CD1c-positive myeloid dendritic cell (primary cell): ENCODE data around the gene SPEG.

ENCODE experiments used
- DNase-seq: peaks from one replicate; pipeline ENCODE4 v3.0.0-alpha.2; 2016; ENCODE audit errors: extremely low spot score

Gene SPEG

DNA sequence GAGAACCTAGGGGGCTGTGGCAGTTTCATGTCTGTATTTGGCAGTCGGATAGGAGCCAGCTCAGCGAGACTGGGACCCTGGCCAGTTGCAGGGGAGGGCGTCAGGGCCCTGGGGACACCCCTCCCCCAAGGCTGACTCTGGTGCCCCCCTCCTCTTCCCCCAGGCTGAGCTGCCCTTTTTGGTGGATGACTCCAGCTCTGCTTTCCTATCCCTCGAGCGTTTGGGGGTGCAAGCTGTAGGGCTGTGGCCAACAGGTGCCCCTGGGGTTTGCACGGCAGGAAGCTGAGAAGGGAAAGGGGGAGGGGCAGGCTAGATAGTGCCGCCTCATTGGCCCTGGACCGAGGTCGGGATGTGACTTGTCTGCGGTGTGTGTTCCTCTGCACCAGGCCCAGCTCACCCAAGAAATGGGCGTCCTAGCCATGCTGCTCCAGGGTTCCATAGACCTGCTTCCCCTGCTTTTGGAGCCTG, 26.4 kb downstream of the SPEG start:
- no peak for DNase-seq

DNA sequence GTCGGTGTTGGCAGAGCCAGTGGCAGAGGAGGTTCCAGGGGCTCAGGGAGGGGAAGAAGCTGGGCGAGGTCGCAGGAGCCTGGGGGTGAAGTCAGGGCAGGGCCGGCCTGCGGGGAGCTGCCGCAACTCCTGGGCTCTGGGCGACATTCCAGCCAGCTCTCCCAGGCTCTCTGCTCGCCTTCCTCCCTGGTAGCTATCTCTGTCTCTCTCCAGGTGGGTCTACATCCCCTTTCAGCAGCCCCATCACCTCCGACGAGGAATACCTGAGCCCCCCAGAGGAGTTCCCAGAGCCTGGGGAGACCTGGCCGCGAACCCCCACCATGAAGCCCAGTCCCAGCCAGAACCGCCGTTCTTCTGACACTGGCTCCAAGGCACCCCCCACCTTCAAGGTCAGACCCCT, 27.0 kb downstream of the SPEG start:
- no peak for DNase-seq

DNA sequence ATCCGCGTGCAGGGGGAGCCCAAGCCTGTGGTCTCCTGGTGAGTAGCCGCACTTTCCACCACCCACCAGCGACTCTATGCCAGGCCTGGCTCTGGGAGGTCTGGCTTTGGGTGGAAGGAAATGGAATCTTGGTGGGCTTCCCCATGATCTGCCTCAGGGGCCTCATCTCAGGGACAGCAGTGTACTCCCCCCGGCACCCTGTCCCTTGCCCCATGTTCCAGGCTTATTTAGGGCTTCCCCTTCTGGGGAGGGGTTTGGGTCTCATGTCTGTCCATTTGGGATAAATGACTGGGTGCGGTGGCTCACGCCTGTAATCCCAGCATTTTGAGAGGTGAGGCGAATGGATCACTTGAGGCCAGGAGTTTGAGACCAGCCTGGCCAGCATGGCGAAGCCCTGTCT, 27.7 kb downstream of the SPEG start:
- no peak for DNase-seq

DNA sequence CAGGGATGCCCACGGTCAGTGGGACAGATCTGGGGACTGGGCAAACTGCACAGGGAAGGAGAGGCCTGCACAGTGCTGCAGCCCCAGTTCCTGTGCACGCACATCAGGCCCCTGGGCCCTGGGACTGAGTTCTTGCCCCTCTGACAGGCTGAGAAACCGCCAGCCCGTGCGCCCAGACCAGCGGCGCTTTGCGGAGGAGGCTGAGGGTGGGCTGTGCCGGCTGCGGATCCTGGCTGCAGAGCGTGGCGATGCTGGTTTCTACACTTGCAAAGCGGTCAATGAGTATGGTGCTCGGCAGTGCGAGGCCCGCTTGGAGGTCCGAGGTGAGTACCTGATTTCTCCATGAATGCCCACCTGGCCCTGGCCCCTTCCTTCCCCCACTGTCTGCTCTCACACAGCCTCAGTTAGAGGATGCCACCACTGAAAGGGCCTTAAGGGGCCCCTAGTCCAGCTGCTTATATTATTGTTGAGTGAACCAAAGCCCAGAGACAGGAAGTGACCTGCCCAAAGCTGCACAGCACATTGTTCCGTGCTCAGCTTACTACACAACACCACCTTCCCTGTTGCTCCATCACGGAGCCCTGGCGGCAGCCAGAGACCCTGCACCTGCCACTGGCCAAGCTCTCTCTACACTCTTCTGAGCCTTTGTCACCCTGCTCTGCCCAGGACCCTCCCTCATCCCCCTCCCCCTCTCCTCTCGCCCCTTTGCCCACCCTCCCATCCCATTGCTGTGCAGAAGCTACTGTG, 29.8 kb downstream of the SPEG start:
- no peak for DNase-seq

DNA sequence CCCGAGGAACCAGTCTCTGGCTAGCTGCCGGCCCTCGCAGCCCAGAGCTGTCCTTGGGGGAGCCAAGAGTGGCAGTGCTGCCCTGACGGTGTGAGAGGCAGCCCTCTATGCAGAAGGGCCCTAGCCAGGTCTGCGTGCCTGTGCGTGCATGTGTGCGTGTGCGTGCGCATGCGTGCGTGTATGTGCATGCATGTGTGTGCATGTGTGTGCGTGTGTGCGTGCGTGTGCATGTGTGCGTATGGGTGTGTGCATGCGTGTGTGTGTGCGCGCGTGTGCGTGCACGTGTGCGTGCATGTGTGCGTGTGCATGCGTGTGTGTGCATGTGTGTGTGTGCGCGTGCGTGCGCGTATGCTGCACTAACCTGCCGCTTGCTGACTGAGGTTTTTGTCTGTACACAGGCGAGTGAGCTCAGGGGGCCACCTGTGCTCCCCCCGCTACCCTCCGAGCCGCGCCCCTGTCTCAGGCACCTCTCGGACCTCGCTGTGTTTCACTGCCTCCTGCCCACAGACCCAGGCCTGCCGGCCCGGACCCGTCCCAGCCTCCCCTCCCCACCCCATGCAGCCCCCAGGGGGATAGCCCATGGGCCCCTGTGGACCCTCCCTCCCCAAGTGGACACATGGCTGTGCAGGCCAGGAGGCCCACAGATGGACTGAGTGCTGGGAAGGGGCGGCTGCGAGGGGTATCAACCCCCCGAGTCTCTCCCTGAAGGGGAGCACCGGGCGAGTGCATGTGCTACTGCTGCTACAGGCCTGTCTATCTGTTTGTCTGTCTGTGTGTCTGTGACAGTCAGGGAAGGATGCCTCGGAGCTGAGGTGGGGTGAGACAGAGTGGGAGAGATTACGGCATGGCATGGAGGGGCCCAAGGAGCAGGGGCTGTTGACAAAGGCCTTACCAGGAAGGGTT, 31.3 kb downstream of the SPEG start:
- DNase-seq: no peak

GRCh38 chr2:219466816-219467735, 32.4 kb downstream of the SPEG start:
- no peak for DNase-seq

DNA sequence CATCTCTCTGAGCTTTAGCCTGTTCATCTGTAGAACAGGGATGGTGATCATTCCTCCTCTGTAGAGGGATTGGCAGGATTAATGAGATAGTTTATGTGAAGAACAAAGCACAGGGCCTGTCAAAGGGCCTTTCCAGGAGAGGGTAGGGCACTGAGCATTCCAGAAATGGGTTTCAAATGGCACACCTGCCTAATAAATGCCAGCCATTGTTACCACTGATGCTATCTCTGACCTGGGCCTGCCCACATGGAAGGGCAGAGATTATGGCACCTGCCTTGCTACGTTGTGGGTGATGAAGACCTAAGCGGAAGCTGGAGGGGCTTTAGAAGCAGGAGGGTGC, 33.1 kb downstream of the SPEG start:
- DNase-seq: no peak

GRCh38 chr2:219468410-219469185, 34.0 kb downstream of the SPEG start:
- DNase-seq: no peak

- DNase-seq: peak; percentile 22
These were observed 34.6 kb downstream of the SPEG start for GRCh38 chr2:219469186-219469724.

GRCh38 chr2:219470429-219470828, 35.8 kb downstream of the SPEG start:
- no peak for DNase-seq

DNA sequence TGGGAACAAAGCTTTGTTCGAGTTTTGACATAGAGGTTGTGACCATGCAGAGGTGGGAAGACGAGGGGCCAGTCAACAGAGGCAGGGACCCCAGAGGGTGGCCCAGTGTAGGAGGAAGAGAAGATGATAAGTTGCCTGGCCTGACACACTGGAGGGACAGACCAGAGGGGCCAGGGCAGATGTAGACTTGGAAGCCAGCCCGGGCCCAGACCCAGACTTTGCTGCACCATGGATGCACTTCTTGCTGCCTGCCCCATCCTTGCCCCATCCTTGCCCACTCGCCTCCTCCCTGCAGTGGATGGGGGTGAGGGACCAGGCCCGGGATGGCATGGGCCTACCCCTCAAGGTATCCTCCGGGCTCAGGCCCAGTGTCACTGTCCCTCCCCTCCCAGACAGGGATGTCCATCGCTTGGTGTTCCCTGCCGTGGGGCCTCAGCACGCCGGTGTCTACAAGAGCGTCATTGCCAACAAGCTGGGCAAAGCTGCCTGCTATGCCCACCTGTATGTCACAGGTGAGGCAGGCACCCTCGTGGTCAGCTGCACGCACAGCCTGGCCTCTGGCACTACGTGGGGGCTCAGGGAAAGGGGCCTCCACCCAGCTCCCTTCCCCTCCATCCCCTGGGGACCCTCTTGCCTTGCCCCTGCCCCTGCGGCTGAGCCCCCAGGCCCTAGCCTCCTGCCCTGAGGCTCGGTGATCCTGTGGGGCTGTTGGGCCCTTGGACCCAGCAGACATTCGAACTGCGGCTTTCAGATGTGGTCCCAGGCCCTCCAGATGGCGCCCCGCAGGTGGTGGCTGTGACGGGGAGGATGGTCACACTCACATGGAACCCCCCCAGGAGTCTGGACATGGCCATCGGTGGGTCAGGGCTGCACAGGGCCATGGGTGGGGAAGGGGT, 37.1 kb downstream of the SPEG start:
- DNase-seq: no peak

DNA sequence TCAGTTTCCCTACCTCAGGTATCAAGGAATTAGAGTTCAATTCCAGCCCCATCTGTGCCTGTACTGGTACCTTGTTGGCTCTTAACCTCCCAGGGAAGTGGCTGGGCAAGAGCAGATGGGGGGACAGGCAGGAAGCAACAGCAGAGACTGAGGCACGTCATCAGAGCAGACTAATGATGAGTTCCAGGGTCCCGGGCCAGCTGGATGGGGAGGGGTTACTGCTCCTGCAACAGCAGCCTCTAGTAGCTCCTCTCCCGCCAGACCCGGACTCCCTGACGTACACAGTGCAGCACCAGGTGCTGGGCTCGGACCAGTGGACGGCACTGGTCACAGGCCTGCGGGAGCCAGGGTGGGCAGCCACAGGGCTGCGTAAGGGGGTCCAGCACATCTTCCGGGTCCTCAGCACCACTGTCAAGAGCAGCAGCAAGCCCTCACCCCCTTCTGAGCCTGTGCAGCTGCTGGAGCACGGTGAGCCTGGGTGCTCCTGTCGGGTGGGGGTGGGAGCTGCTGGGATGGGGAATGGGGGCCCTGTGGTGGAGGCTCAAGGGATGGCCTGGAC, 38.1 kb downstream of the SPEG start:
- DNase-seq: no peak

GRCh38 chr2:219473511-219473910, 38.9 kb downstream of the SPEG start:
- DNase-seq: no peak

DNA sequence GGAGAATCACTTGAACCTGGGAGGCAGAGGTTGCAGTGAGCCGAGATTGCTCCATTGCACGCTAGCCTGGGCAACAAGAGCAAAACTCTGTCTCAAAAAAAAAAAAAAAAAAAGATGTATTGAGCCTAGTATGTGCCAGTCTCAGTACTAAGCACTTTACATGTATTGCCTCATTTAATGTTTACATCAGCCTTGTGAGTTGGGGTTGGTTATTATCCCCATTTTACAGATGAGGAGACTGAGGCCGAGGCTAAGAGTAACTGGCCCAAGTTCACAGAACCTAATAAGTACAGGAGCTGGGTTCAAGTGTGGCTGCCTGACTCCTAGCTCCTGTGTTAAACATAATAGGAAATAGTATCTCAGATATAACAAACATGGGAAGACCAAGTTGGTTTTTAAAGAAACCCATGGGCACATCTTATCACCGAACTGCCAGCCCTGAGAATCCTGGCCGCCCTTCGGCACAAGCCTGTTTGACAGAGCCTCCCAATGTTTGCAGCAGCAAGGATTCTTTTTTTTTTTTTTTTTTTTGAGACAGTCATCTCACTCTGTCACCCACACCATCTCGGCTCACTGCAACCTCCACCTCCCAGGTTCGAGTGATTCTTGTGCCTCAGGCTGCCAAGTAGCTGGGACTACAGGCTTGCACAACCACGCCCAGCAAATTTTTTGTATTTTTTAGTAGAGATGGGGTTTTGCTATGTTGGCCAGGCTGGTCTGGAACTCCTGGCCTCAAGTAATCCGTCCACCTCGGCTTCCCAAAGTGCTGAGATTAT, 39.8 kb downstream of the SPEG start:
- DNase-seq: no peak

GRCh38 chr2:219475278-219475677, 40.6 kb downstream of the SPEG start:
- no peak for DNase-seq

- DNase-seq: peak; percentile 73
These were observed 41.3 kb downstream of the SPEG start for GRCh38 chr2:219475697-219476651.

DNA sequence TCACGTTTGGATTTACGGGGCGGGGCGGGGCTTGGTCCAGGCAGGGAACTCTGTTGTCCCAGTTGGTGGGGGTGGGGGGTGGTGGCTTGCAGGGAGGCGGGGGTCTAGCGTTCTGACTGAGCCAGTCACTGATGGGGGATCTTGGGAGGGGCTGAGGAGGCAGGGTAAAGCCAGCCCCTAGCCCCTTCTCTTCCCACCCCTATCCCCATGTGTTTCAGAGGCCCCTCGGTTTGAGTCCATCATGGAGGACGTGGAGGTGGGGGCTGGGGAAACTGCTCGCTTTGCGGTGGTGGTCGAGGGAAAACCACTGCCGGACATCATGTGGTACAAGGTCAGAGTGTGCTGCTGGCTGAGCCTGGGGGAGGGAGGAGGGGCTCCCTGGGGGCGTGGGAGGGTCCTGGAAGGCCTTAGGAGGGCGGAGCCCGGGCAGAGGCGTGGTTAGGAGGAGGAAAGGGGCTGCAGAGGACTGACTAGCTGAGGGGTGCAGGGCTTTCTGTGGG, 42.1 kb downstream of the SPEG start:
- DNase-seq: no peak
